Thyroid gland (tissue), 4 donors: ENCODE measurements around the gene ADRA2C. TPM values are rescaled to one million over a fixed set of nuclear protein-coding genes. Genes with fewer than 3 reads are reported as not detected.
A peak's percentile ranks its signal among the peaks of the same experiment; 100 is the strongest.

Source experiments
- DNase-seq, 2 donors: peaks; one replicate each; pipeline ENCODE4 v3.0.0-alpha.2; 2019
- H3K27ac ChIP-seq, 3 donors: fragments of 200-600 bp; sonication (generic); 1 replicate in 2 of 3; 2 replicates in 1 of 3; pipeline ENCODE4 v1.5.1; 2016 to 2019; ENCODE audit warnings: mild to moderate bottlenecking in 1 of 3, moderate library complexity in 1 of 3
- H3K27me3 ChIP-seq: fragments of 200-600 bp; sonication (generic); one replicate; pipeline ENCODE4 v1.5.1; 2019
- H3K36me3 ChIP-seq, 2 donors: fragments of 200-600 bp; sonication (generic); one replicate each; pipeline ENCODE4 v1.5.1; 2016 to 2019
- H3K4me1 ChIP-seq, 2 donors: fragments of 200-600 bp; sonication (generic); one replicate each; pipeline ENCODE4 v1.5.1; 2017 to 2019
- H3K4me3 ChIP-seq, 3 donors: fragments of 200-600 bp; sonication (generic); replicated peaks in 1 of 3; 1 replicate in 2 of 3; 2 replicates in 1 of 3; pipeline ENCODE4 v1.5.1; 2016; ENCODE audit warnings: mild to moderate bottlenecking in 1 of 3
- H3K9me3 ChIP-seq: fragments of 200-600 bp; sonication (generic); one replicate; pipeline ENCODE4 v1.5.1; 2017
- POLR2A ChIP-seq, 2 donors: fragments of 450-650 bp; IDR thresholded peaks; one replicate each; pipeline ENCODE4 v1.6.1; 2017; ENCODE audit warnings: antibody characterized with exemption in 2 of 2, mild to moderate bottlenecking in 2 of 2, moderate library complexity in 1 of 2
- WGBS, 2 donors: methylation state at CpG; one replicate each; pipeline ENCODE4 v1.1.5; 2017; 5-methylcytosine and 5-hydroxymethylcytosine counted together
- intact Hi-C: fragments of 100-400 bp; cut with DNase I; formaldehyde crosslinking; loops from one replicate; pipeline ENCODE4 v1.15.1; 2023
- total RNA-seq, 4 donors: library from RNA; depleted of rRNA; stranded (reverse); fragments of >200 nt; gene quantifications; one replicate each; pipeline ENCODE4 v1.2.3, GENCODE V29; 2016
- TF ChIP-seq, protein P1 (sequence below), 6 experiments: fragments of 200-600 bp in 3 of 6; fragments of 450-650 bp in 3 of 6; sonication (generic) in 3 of 6; IDR thresholded peaks; one replicate each; pipeline ENCODE4 v1.5.1; 2016 to 2019; ENCODE audit warnings: antibody characterized with exemption in 6 of 6, mild to moderate bottlenecking in 2 of 6, inconsistent platforms in 1 of 6, moderate library complexity in 1 of 6

The ADRA2C gene
- total RNA-seq, 4 donors from 2014 or later = 0.45 to 3.5 (median 1.1) TPM

GRCh38 chr4:3784454-3785291 lies 18.5 kb downstream of the ADRA2C start:
- H3K27me3 ChIP-seq = no peaks in the 10 kb centered on the region
- no peak overlapping the region for H3K27ac ChIP-seq
- H3K36me3 ChIP-seq = no peaks in the 10 kb centered on the region
- no peak for DNase-seq
- TF ChIP-seq, protein P1, sequence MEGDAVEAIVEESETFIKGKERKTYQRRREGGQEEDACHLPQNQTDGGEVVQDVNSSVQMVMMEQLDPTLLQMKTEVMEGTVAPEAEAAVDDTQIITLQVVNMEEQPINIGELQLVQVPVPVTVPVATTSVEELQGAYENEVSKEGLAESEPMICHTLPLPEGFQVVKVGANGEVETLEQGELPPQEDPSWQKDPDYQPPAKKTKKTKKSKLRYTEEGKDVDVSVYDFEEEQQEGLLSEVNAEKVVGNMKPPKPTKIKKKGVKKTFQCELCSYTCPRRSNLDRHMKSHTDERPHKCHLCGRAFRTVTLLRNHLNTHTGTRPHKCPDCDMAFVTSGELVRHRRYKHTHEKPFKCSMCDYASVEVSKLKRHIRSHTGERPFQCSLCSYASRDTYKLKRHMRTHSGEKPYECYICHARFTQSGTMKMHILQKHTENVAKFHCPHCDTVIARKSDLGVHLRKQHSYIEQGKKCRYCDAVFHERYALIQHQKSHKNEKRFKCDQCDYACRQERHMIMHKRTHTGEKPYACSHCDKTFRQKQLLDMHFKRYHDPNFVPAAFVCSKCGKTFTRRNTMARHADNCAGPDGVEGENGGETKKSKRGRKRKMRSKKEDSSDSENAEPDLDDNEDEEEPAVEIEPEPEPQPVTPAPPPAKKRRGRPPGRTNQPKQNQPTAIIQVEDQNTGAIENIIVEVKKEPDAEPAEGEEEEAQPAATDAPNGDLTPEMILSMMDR (IDR thresholded peaks at IDR 0.05) = no peak
- TF ChIP-seq POLR2A (IDR thresholded peaks at IDR 0.05) = no peak
- H3K4me1 ChIP-seq = no peaks in the 10 kb centered on the region
- no peak overlapping the region for H3K4me3 ChIP-seq
- intact Hi-C loops = no loop called here
- WGBS, 2 donors = 79 to 84% methylated on average over 13 to 21 of the region's 23 CpGs
- H3K9me3 ChIP-seq = no peaks in the 10 kb centered on the region

- no peak for TF ChIP-seq POLR2A (IDR thresholded peaks at IDR 0.05)
- TF ChIP-seq, protein P1 (IDR thresholded peaks at IDR 0.05) = no peak
- H3K36me3 ChIP-seq = no peaks in the 10 kb centered on the region
- H3K27ac ChIP-seq = no peak overlapping the region
- H3K9me3 ChIP-seq = no peaks in the 10 kb centered on the region
- no peak overlapping the region for H3K4me3 ChIP-seq
- intact Hi-C loops = no loop called here
- 90% methylated on average over 2 to 8 of the region's 8 CpGs for WGBS, 2 donors
- no peak for DNase-seq
- H3K27me3 ChIP-seq = no peaks in the 10 kb centered on the region
- H3K4me1 ChIP-seq = no peaks in the 10 kb centered on the region
These were observed 19.0 kb downstream of the ADRA2C start for GRCh38 chr4:3785292-3785565.

DNA sequence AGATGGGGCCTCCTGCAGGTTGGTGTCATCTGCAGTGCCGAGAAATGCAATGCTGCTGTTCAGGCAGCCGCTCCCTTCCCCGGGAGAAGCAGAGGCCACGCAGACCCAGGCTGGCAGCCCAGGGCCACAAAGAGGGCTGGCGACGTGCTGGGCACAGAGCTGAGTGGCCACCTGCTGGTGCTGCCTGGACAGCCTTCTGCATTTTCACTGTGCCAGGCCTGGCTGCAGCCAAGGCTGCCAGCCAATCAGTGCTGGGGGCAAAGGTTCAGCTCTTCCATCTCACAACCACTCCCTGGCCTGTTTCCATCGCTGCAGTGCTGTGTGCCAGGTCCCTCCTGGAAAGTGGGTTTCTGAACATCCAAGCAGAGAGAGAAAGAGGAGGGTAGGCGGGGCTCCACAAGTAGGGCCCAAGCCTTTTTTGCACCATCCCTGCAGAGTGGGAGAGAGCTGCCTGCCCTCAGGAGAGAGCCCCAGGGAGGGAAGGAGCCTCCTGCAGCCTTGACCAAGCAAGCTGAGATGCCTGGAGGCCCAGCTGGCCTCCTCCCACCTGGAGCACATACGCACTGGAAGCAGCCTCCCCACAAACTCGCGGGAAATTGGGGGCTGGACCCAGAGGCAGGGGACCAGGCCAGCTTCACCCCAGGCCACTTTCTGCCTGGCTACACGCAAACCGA lies 20.1 kb downstream of the ADRA2C start:
- H3K4me3 ChIP-seq = no peak overlapping the region
- DNase-seq = peak; percentile 30 to 43
- no peaks in the 10 kb centered on the region for H3K27me3 ChIP-seq
- H3K9me3 ChIP-seq = no peaks in the 10 kb centered on the region
- TF ChIP-seq, protein P1 (IDR thresholded peaks at IDR 0.05) = peak in 1 of 6 experiments; percentile 12
- no peak for TF ChIP-seq POLR2A (IDR thresholded peaks at IDR 0.05)
- WGBS, 2 donors = 67 to 85% methylated on average over 9 to 11 of the region's 13 CpGs
- H3K27ac ChIP-seq = no peak overlapping the region
- no peaks in the 10 kb centered on the region for H3K4me1 ChIP-seq
- intact Hi-C loops = no loop called here
- H3K36me3 ChIP-seq = no peaks in the 10 kb centered on the region

DNA sequence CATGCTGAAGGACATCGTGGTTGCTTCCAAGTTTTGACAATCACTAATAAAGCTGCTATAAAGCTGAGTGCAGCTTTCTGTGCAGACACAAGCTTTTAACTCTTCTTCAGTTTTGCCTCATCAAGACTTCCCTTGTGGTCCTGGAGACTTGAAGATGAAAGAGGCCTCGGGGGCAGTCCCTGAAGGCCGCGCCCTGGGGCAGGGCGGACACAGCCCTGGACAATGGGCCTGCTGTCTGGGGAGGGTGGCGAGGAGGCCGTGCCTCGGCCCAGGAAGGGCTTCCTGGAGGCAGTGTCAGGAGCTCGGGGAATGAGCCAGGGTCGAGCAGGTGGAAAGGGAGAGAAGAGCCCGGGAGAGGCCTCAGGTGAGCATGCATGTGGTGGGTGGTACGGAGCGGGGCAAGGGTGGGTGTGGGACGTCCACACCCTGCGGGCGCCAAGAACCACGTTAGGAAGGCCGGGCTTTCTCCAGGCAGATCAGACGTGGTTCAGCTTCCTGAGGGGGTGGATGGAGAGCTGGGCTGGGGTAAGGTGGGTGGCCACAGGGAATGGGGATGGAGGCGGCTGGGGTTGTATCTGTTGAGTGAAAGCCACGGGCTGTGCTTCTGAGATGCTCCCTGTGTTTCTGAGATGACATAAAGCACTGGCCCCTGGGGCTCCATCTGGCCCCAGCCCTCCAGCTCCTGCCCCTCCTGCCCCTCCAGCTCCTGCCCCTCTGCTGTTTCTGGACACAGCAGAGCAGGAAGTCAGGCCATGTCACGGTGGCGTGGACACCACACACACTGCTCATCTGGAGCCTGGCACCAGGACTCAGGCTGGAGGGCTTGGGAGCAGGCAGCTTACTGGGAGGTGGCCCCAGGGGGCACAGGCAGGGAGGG lies 21.5 kb downstream of the ADRA2C start:
- intact Hi-C loops = no loop called here
- DNase-seq = no peak
- WGBS, 2 donors = 86 to 90% methylated on average over 23 of the region's 23 CpGs
- H3K27me3 ChIP-seq = no peaks in the 10 kb centered on the region
- no peaks in the 10 kb centered on the region for H3K36me3 ChIP-seq
- H3K4me1 ChIP-seq = no peaks in the 10 kb centered on the region
- no peak overlapping the region for H3K4me3 ChIP-seq
- no peaks in the 10 kb centered on the region for H3K9me3 ChIP-seq
- H3K27ac ChIP-seq = no peak overlapping the region
- TF ChIP-seq, protein P1 (IDR thresholded peaks at IDR 0.05) = no peak
- no peak for TF ChIP-seq POLR2A (IDR thresholded peaks at IDR 0.05)
